Measurements from ENCODE around the gene G6PC3.

Gene G6PC3

GRCh38 chr17:44037471-44037870 lies 33.1 kb upstream of the G6PC3 start:
- Histone ChIP-seq H3K27ac (replicated peaks) (no peak overlapping the region), H3K27me3 (ENCODE audit: insufficient read depth, poor library complexity, severe bottlenecking) (no peaks in the 10 kb centered on the region), H3K4me3 (replicated peaks; ENCODE audit: insufficient read depth, low read length) (no peak overlapping the region)
- TF ChIP-seq, protein P1, sequence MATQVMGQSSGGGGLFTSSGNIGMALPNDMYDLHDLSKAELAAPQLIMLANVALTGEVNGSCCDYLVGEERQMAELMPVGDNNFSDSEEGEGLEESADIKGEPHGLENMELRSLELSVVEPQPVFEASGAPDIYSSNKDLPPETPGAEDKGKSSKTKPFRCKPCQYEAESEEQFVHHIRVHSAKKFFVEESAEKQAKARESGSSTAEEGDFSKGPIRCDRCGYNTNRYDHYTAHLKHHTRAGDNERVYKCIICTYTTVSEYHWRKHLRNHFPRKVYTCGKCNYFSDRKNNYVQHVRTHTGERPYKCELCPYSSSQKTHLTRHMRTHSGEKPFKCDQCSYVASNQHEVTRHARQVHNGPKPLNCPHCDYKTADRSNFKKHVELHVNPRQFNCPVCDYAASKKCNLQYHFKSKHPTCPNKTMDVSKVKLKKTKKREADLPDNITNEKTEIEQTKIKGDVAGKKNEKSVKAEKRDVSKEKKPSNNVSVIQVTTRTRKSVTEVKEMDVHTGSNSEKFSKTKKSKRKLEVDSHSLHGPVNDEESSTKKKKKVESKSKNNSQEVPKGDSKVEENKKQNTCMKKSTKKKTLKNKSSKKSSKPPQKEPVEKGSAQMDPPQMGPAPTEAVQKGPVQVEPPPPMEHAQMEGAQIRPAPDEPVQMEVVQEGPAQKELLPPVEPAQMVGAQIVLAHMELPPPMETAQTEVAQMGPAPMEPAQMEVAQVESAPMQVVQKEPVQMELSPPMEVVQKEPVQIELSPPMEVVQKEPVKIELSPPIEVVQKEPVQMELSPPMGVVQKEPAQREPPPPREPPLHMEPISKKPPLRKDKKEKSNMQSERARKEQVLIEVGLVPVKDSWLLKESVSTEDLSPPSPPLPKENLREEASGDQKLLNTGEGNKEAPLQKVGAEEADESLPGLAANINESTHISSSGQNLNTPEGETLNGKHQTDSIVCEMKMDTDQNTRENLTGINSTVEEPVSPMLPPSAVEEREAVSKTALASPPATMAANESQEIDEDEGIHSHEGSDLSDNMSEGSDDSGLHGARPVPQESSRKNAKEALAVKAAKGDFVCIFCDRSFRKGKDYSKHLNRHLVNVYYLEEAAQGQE (IDR thresholded peaks at IDR 0.05; ENCODE audit: insufficient replicate concordance, low read depth), result no peak
- TF ChIP-seq, protein P2, sequence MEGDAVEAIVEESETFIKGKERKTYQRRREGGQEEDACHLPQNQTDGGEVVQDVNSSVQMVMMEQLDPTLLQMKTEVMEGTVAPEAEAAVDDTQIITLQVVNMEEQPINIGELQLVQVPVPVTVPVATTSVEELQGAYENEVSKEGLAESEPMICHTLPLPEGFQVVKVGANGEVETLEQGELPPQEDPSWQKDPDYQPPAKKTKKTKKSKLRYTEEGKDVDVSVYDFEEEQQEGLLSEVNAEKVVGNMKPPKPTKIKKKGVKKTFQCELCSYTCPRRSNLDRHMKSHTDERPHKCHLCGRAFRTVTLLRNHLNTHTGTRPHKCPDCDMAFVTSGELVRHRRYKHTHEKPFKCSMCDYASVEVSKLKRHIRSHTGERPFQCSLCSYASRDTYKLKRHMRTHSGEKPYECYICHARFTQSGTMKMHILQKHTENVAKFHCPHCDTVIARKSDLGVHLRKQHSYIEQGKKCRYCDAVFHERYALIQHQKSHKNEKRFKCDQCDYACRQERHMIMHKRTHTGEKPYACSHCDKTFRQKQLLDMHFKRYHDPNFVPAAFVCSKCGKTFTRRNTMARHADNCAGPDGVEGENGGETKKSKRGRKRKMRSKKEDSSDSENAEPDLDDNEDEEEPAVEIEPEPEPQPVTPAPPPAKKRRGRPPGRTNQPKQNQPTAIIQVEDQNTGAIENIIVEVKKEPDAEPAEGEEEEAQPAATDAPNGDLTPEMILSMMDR (IDR thresholded peaks at IDR 0.05; ENCODE audit: insufficient read depth, low read length), result no peak
- TF ChIP-seq GABPA (IDR thresholded peaks at IDR 0.05; ENCODE audit: low read depth) (no peak), SPI1 (IDR thresholded peaks at IDR 0.05; ENCODE audit: borderline replicate concordance, low read depth) (no peak), POLR2AphosphoS5 (IDR thresholded peaks at IDR 0.05; ENCODE audit: low read depth) (no peak)
- no peak for DNase-seq (ENCODE audit: low read depth in 1 of 2, low spot score in 1 of 2)

DNA sequence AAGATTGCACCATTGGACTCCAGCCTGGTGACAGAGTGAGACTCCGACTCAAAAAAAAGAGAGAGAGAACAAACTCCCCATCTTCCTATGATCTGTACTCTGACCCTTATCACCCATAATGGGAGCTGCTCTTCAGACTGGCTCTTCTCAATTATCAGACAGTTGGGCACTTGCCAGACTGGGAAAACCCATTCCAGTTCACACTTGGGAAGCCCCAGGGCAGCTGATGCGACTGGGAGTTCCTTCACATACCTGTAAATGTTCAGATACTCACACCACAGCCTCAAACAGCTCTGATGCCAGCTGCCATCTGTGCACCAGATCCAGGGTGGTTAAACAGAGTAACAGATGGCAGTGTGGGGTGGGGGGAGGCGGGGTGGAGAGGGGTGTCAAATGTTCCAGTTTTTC lies 31.9 kb upstream of the G6PC3 start:
- TF ChIP-seq, protein P2 (IDR thresholded peaks at IDR 0.05; ENCODE audit: insufficient read depth, low read length), result no peak
- no peak for TF ChIP-seq POLR2AphosphoS5 (IDR thresholded peaks at IDR 0.05; ENCODE audit: low read depth)
- no peak for TF ChIP-seq GABPA (IDR thresholded peaks at IDR 0.05; ENCODE audit: low read depth)
- TF ChIP-seq, protein P1 (IDR thresholded peaks at IDR 0.05; ENCODE audit: insufficient replicate concordance, low read depth), result no peak
- no peak for TF ChIP-seq SPI1 (IDR thresholded peaks at IDR 0.05; ENCODE audit: borderline replicate concordance, low read depth)
- Histone ChIP-seq H3K27me3 (ENCODE audit: insufficient read depth, poor library complexity, severe bottlenecking) (no peaks in the 10 kb centered on the region), H3K27ac (replicated peaks) (no peak overlapping the region), H3K4me3 (replicated peaks; ENCODE audit: insufficient read depth, low read length) (no peak overlapping the region)
- no peak for DNase-seq (ENCODE audit: low read depth in 1 of 2, low spot score in 1 of 2)

- no peak overlapping the region for H3K27ac ChIP-seq (replicated peaks)
- no peaks in the 10 kb centered on the region for H3K27me3 ChIP-seq (ENCODE audit: insufficient read depth, poor library complexity, severe bottlenecking)
- TF ChIP-seq, protein P2 (IDR thresholded peaks at IDR 0.05; ENCODE audit: insufficient read depth, low read length), result no peak
- TF ChIP-seq POLR2AphosphoS5 (IDR thresholded peaks at IDR 0.05; ENCODE audit: low read depth) (no peak), SPI1 (IDR thresholded peaks at IDR 0.05; ENCODE audit: borderline replicate concordance, low read depth) (no peak), GABPA (IDR thresholded peaks at IDR 0.05; ENCODE audit: low read depth) (no peak)
- TF ChIP-seq, protein P1 (IDR thresholded peaks at IDR 0.05; ENCODE audit: insufficient replicate concordance, low read depth), result no peak
- H3K4me3 ChIP-seq (replicated peaks; ENCODE audit: insufficient read depth, low read length), result no peak overlapping the region
- no peak for DNase-seq (ENCODE audit: low read depth in 1 of 2, low spot score in 1 of 2)
These were observed 30.5 kb upstream of the G6PC3 start for GRCh38 chr17:44039829-44040635.
